Stimulated activated CD8-positive, alpha-beta memory T cell treated with anti-CD3 and anti-CD28 coated beads, Interleukin-4, amount 100 ng/mL, for 1 hour (primary cell): ENCODE results near the gene NANOS2.

ENCODE experiments used
- DNase-seq, 2 donors: peaks; one replicate each; pipeline ENCODE4 v3.0.0-alpha.2; 2020; ENCODE audit warnings: low read depth in 2 of 2, low spot score in 1 of 2

Gene NANOS2

DNA sequence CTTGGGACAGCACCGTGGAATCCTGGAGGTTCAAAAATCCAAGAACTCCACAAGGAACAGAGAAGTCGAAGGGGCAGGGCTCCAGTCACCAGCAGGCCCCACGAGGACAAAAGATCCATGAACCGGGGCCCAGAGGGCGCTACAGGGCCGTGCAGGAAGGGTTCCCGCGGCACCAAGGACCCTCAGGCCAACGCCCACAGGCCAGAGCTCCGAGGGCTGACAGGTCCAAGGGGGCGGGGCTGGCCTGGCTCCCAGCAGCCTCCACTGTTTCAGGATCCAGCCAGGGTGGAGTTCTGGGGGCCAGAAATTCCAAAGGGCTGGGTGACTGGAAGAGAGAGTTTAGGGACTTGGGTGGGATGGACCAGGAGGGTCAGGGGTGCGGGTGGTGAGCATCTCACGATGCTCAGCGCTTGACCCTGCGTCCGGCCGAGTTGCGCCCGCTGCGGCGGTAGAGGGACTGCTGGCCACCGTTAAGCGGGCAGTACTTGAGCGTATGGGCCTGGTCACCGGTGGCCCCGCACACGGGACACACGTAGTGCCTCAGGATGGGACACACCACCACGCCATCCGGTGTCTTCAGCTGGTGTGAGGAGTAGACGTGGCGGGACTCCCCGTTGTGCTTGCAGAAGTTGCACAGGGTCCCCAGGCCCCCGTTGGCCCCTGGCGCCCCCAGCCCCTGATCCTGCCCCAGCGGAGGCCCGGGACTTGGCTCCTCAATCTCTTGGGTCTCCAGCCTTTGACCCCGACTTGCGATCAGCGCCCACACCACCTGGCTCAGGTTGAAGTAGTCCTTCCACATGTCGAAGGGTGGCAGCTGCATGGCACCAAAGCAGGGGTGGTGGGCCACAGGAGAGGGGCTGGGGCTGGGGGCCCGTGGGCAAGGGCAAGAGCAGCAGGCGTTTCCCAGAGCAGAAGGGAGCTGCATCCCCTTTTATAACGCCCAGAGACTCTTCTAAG, at the start of gene NANOS2:
Gene NANOS2, minus strand, starts transcription at position 905 of the 957 bp plus-strand sequence. Its CDS starts 85 bp downstream, at position 820.
- DNase-seq = no peak

DNA sequence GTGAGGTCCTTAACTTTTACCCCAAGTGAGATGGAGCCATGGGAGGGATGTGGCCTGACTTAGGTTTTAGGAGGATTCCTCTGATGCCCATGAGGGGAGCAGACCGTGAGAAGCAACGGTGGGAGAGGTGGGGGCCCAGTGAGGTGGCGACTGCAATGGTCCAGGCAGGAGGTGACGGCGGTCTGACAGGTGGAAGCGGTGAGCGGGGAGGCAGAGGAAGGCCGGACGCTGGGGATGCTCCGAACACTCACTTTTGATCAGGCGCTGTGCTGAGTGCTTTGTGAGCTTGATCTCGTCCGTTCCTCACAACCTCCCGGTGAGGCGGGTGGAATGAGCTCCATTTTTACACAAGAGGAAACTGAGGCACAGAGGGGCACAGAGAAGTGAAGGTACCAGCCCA, 47.4 kb upstream of the NANOS2 start:
- no peak for DNase-seq

DNA sequence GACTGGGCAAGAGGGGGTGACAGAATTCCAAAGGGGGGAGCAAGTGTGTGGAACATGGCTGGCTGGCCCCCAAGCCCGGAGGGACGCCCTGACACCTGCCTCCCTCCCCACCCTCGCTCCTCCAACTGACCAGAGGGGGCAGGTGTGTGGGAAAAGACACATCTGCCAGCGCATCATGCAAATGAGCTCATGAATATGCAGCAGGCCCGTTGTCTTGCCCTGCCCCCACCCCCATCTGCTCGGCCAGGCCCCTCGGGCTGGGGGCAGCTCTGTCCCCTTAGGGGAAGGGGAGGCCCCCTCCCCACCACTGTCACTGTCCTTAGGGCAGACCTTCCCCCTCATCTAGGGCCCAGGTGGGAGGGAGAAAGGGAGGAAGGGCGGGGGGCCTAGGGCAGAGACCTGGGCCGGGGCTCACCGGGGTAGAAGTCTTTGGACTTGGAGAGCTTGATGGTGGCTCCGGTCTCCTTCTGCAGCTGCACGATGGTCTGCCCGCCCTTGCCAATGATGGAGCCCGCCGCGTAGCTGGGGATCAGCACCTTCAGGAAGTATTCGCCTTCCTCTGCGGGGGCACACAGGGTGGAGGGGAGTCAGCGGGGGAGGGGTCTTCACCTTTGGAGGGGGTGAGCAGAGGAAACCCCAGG, 46.1 kb upstream of the NANOS2 start:
- no peak for DNase-seq

DNA sequence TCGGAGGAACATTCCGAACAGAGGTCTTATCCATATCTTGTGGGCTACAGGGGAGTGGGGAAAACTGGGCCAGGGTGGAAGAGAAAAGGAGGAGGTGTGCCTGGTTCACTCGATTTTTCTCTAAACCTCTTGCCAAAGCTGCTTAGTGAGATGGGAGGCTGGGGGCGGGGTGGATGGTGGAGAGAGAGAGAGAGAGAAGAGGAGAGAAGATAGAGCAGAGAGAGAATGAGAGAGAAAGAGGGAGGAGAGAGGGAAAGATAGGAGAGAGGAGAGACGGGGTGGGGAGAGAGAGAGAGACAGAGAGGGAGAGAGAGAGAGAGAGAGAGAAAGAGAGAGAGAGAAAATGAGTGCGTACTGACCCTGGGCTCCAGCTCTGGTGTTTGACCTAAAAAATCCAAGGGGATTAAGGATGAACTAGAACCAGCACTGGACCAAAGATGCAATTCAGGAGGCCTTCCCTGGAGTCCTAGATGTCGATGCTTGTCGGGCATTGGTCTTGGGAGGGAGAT, 45.0 kb upstream of the NANOS2 start:
- DNase-seq = no peak

- DNase-seq = no peak
These were observed 44.4 kb upstream of the NANOS2 start for GRCh38 chr19:45958769-45959516.

- DNase-seq = no peak
These were observed 43.7 kb upstream of the NANOS2 start for GRCh38 chr19:45958320-45958719.

DNA sequence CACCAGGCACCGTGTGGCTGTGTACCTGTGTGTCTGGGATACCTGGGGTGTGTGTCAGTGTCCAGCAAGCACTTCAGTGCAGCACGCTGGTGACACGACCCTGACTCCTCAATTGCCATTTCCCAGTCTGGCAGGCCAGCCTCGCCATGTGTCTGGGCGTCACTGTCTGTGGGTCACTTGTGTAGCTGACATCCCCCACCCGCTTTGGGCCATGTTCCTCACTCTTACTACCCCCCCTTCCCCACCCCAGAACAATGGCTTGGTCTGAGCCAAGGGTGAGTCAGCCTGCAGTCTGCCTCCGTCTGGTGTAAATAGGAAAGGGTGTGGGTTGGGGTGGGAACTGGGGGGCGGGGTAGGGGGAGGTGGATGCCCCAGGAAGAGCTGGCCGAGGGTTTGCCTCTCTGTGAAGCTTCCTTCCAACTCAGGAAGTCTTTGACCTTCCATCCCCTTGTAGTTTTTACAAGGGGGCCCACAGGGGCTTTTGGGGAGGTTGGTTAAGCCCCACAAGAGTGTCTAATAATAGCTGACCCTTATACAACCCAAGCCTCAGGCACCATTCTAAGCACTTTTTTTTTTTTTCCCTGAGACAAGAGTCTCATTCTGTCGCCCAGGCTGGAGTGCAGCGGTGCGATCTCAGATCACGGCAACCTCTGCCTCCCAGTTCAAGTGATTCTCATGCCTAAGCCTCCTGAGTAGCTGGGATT, 41.5 kb upstream of the NANOS2 start:
- DNase-seq = no peak

DNA sequence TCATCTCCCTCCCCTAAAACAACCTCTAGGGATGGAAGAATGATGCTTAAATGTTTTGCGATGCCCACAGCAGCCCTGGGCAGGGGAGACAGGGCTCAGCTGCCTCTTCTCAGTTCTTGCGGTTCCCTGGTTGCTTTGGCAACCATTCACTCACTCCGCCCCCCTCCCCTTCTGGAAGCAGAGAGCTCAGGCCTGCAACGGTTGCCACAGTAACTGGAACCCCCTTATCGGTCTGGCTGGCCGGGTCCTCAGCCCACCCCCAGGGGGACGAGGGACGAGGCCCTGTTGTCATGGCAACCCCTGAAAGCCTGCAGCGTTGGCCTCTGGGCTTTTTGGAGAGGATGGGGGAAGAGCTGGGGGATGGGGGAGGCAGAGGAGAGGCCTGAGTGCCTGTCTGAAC, 39.6 kb upstream of the NANOS2 start:
- no peak for DNase-seq

DNA sequence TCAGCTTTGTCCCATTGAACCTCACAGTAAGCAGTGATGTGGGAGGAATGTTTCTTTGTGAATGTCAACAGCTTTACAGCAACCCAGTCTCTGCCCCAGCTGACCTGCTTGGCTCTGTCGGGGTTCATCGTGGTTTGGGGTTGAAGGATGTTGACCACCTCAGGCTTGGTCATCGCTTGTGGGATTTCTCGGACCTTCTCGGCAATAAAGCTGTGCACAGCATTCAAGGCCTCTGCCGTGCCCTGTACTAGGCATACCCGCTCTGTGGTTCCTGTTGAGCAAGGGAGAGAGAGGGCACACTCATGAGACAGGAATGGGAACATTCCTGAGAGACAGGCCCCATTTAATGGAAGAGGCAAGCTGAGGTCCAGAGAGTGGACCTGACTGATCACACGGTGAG, 39.1 kb upstream of the NANOS2 start:
- DNase-seq = no peak

DNA sequence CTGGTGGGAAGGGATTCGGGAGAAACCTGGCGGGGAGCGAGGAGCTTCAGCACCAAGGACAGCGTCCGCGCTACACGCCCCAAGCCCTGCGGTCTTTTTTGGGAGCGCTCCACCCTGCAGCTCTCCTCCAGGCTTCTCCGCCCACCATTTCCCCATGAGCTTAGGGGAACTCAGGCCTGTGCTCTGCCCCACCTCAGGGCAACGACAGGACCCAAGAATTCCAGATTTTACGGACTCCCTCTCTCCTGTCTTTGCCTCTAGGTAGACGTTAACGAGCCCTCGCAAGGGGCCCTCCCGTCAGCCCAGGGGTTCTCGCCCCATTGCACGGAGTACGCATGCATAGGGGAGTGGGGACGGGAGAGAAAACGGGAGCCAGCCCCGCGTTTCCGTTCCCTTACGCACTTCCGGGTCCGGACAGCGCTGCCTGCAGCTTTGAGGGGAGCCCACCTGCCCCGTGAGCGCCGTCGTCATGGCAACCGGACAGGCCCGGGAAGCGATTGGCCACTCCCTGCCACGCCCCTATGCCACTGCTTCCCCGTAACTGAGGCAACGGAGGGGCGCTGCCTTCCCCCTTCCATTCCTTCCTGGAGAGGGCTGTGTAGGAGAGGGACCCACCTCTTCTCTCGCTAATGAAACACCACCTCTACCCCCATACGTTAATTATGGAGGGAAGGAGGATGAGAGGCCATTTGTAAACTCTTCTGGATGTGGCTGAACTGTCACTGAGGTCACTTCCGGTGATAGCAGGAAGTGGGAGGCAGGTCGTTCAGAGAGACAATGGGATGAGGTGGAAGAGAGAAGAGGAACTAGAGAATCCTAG, 38.3 kb upstream of the NANOS2 start:
- DNase-seq = peak in 1 of 2 donors; percentile 21

DNA sequence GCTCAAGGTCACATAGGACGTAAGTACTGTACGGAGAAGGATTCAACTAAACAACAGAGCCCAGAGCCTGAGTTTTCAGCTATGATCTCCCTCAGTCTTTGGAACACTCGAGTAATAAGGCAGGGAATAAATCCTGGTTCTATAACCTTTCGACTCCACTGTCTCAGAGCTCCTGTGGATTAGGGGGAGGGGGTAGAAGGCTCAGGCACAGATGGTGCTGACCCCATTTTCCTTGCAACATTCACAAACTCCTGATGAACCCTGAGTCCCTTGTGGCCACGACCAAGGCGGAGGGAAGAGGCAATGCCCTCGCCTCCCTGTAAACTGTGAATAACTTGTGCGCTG, 37.7 kb upstream of the NANOS2 start:
- DNase-seq = no peak

- DNase-seq = no peak
These were observed 33.3 kb upstream of the NANOS2 start for GRCh38 chr19:45947926-45948325.

- no peak for DNase-seq
These were observed 25.9 kb upstream of the NANOS2 start for GRCh38 chr19:45940515-45940805.

DNA sequence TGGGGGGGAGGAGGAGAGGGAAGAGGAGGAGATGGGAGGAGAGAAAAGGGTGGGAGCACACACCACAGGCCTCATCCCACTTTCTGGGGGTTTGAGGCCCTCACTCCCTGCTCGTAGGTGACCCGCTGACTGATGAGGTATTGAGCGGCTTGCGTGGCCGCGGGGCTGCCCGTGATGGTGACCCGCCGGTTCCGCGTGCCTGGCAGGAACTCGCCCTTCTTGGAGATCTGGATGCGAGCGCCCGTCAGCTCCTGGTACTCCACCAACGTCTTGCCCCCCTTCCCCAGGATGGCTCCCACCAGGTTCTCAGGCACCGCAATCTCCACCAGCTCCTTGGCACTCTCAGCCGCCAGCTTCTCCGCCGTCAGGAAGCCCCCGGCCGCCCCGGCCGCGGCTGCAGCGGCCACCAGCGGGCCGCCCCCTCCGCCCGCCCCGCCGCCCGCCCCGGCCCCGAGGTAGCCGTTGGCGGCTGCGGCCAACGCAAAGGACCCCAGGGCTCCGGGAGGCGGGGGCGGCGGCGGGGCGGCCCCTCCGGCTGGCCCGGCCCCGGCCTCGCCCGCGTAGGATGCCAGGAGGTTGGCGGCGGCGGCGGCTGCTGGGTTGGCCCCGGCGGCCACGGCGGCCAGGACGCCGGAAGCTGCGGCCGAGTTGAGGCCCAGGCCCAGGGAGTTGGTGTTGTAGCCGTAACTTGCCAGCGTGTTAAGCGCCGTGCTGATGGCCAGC, 25.4 kb upstream of the NANOS2 start:
- no peak for DNase-seq

DNA sequence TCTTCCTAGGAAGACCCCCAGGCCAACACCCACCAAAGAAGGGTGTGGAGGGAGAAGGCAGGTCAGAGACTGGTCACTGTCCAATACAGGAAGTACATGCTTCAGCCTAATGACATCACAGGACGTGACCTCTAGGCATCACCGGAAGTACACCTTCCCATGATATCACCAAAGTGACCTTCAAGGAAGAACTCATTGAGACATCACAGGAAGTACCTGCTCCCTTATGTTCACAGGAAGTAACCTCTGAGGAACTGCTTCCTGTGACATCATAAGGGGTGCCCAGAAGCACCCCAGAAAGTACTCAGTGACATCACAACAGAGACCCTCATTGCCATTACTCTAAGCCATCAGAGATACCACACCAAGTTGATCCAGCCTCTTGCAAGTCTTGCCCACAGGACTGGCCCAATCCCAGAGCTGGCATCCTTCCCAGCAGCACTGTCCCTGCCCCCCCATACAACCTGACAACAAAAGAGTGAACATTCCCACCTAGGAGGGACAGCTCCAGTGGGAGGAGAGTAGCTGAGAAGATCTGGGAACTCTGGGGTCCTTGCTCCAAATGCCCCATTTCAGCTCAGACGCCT, 24.2 kb upstream of the NANOS2 start:
- DNase-seq = no peak

DNA sequence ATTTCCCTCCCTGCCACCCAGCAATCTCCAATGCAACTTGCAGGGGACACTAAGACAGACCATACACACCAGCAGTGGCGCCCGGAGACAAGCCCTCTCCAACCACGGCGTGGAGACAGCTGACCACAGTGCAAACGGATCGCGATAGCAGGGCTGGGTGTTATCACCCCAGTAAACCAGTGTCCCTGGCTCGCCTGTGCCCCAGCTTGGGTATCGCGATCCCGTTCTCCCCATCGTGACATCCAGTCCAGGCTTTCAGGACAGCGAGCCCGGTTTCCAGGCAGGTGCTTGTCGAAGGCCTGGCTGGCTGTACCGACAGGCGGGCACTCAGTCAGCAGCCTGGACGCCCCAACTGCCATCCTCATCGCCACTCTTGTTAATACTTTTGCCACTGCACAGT, 20.7 kb upstream of the NANOS2 start:
- DNase-seq = no peak

GRCh38 chr19:45934551-45935230, 20.1 kb upstream of the NANOS2 start:
- no peak for DNase-seq

GRCh38 chr19:45933759-45934158, 19.2 kb upstream of the NANOS2 start:
- no peak for DNase-seq

- no peak for DNase-seq
These were observed 16.5 kb upstream of the NANOS2 start for GRCh38 chr19:45931055-45931454.
